Smooth muscle cell (in vitro differentiated cells): ENCODE data around the gene FGA. TPM values are rescaled to one million over a fixed set of nuclear protein-coding genes. Genes with fewer than 3 reads are reported as not detected.

Source experiments
- DNase-seq: peaks from one replicate; lab custom pipeline; 2025; ENCODE audit not compliant: unreplicated experiment; lab: John Stamatoyannopoulos, UW
- H2AFZ ChIP-seq: fragments of 200-600 bp; sonication (generic); 2 replicates; pipeline ENCODE4 v1.6.0; 2016; ENCODE audit warnings: antibody characterized with exemption, low read depth, mild to moderate bottlenecking
- H3F3A ChIP-seq: fragments of 200-600 bp; sonication (generic); 2 replicates; pipeline ENCODE4 v1.6.0; 2017; ENCODE audit warnings: antibody characterized with exemption, low read depth
- H3K27ac ChIP-seq: fragments of 200-600 bp; sonication (generic); 2 replicates; pipeline ENCODE4 v1.5.1; 2016; ENCODE audit warnings: low read depth, mild to moderate bottlenecking
- H3K27me3 ChIP-seq: fragments of 200-600 bp; sonication (generic); 2 replicates; pipeline ENCODE4 v1.6.1; 2016; ENCODE audit warnings: low read depth, mild to moderate bottlenecking
- H3K36me3 ChIP-seq: fragments of 200-600 bp; sonication (generic); 2 replicates; pipeline ENCODE4 v1.5.1; 2016; ENCODE audit warnings: low read depth
- H3K4me1 ChIP-seq: fragments of 200-600 bp; sonication (generic); 2 replicates; pipeline ENCODE4 v1.5.1; 2016; ENCODE audit warnings: low read depth
- H3K4me2 ChIP-seq: fragments of 200-600 bp; sonication (generic); 2 replicates; pipeline ENCODE4 v1.6.0; 2016; ENCODE audit warnings: mild to moderate bottlenecking
- H3K4me3 ChIP-seq: fragments of 200-600 bp; sonication (generic); 2 replicates; pipeline ENCODE4 v1.5.1; 2016; ENCODE audit warnings: mild to moderate bottlenecking
- H3K79me2 ChIP-seq: fragments of 200-600 bp; sonication (generic); 2 replicates; pipeline ENCODE4 v1.6.0; 2016; ENCODE audit warnings: low read depth, mild to moderate bottlenecking
- H3K9ac ChIP-seq: fragments of 200-600 bp; sonication (generic); 2 replicates; pipeline ENCODE4 v1.6.0; 2016; ENCODE audit warnings: low read depth
- H3K9me3 ChIP-seq: fragments of 200-600 bp; sonication (generic); replicated peaks from 2 replicates; pipeline ENCODE4 v1.5.1; 2016; ENCODE audit warnings: low read depth
- H4K20me1 ChIP-seq: fragments of 200-600 bp; sonication (generic); 2 replicates; pipeline ENCODE4 v1.6.0; 2016; ENCODE audit warnings: low read depth
- CTCF ChIP-seq: fragments of 200-600 bp; sonication (generic); IDR thresholded peaks from 2 replicates; pipeline ENCODE4 v1.5.1; 2017; ENCODE audit warnings: borderline replicate concordance, mild to moderate bottlenecking, antibody characterized with exemption; ENCODE audit not compliant: insufficient read depth, poor library complexity, severe bottlenecking
- WGBS: methylation state at CpG from one replicate; pipeline ENCODE4 v1.1.7; 2016; ENCODE audit warnings: low lambda C conversion rate; 5-methylcytosine and 5-hydroxymethylcytosine counted together
- polyA plus RNA-seq: library from polyadenylated mRNA; unstranded; fragments of >200 nt; fragmentation: Nextera tagmentation; extraction: Ambion mirVana; gene quantifications from 2 replicates; pipeline ENCODE4 v1.2.1, GENCODE V29; 2016
- total RNA-seq: library from RNA; depleted of rRNA; stranded (reverse); fragments of >200 nt; gene quantifications from 2 replicates; pipeline ENCODE4 v1.2.3, GENCODE V29; 2014

Gene FGA
- total and polyA plus RNA-seq, 2 experiments from 2014 or later, result 0.04 to 0.21 TPM

- 85% methylated on average over 1 of the region's 1 CpG for WGBS
- TF ChIP-seq CTCF, result no peak
- no peaks in the 10 kb centered on the region for H4K20me1 ChIP-seq
- DNase-seq, result no peak
- no peak overlapping the region for H3K4me2 ChIP-seq
- H3K9me3 ChIP-seq, result no peaks in the 10 kb centered on the region
- H3K27me3 ChIP-seq, result no peaks in the 10 kb centered on the region
- H3F3A ChIP-seq, result no peaks in the 10 kb centered on the region
- no peaks in the 10 kb centered on the region for H3K4me1 ChIP-seq
- no peak overlapping the region for H3K27ac ChIP-seq
- no peak overlapping the region for H3K4me3 ChIP-seq
- H3K9ac ChIP-seq, result no peak overlapping the region
- no peak overlapping the region for H2AFZ ChIP-seq
- H3K36me3 ChIP-seq, result no peaks in the 10 kb centered on the region
- H3K79me2 ChIP-seq, result no peaks in the 10 kb centered on the region
Measured at GRCh38 chr4:154560419-154560801, 30.1 kb downstream of the FGA start.

- H2AFZ ChIP-seq, result no peak overlapping the region
- H3K4me3 ChIP-seq, result no peak overlapping the region
- no peaks in the 10 kb centered on the region for H4K20me1 ChIP-seq
- no peaks in the 10 kb centered on the region for H3K27me3 ChIP-seq
- H3K4me1 ChIP-seq, result no peaks in the 10 kb centered on the region
- no peaks in the 10 kb centered on the region for H3K9me3 ChIP-seq
- no peaks in the 10 kb centered on the region for H3K79me2 ChIP-seq
- DNase-seq, result no peak
- no peak overlapping the region for H3K27ac ChIP-seq
- no peak overlapping the region for H3K9ac ChIP-seq
- 65% methylated on average over 9 of the region's 9 CpGs for WGBS
- H3K36me3 ChIP-seq, result no peaks in the 10 kb centered on the region
- H3F3A ChIP-seq, result no peaks in the 10 kb centered on the region
- TF ChIP-seq CTCF, result peak; percentile 67
- H3K4me2 ChIP-seq, result no peak overlapping the region
Measured at GRCh38 chr4:154559494-154560418, 30.8 kb downstream of the FGA start.

GRCh38 chr4:154559141-154559493, 31.4 kb downstream of the FGA start:
- Histone ChIP-seq H3K4me3 (no peak overlapping the region), H3K9me3 (no peaks in the 10 kb centered on the region), H3K79me2 (no peaks in the 10 kb centered on the region), H3K27me3 (no peaks in the 10 kb centered on the region), H3F3A (no peaks in the 10 kb centered on the region), H3K9ac (no peak overlapping the region), H3K36me3 (no peaks in the 10 kb centered on the region), H3K4me1 (no peaks in the 10 kb centered on the region), H3K27ac (no peak overlapping the region), H3K4me2 (no peak overlapping the region), H4K20me1 (no peaks in the 10 kb centered on the region), H2AFZ (no peak overlapping the region)
- 65% methylated on average over 1 of the region's 1 CpG for WGBS
- TF ChIP-seq CTCF, result no peak
- no peak for DNase-seq
